Thyroid gland (tissue), 4 donors: ENCODE results near the gene POLE3.

ENCODE experiments used
- POLR2A ChIP-seq, 2 donors: fragments of 450-650 bp; IDR thresholded peaks; one replicate each; pipeline ENCODE4 v1.6.1; 2017; ENCODE audit warnings: antibody characterized with exemption in 2 of 2, mild to moderate bottlenecking in 2 of 2, moderate library complexity in 1 of 2
- TF ChIP-seq, protein P1 (sequence below), 6 experiments: fragments of 200-600 bp in 3 of 6; fragments of 450-650 bp in 3 of 6; sonication (generic) in 3 of 6; IDR thresholded peaks; one replicate each; pipeline ENCODE4 v1.5.1; 2016 to 2019; ENCODE audit warnings: antibody characterized with exemption in 6 of 6, mild to moderate bottlenecking in 2 of 6, inconsistent platforms in 1 of 6, moderate library complexity in 1 of 6

DNA sequence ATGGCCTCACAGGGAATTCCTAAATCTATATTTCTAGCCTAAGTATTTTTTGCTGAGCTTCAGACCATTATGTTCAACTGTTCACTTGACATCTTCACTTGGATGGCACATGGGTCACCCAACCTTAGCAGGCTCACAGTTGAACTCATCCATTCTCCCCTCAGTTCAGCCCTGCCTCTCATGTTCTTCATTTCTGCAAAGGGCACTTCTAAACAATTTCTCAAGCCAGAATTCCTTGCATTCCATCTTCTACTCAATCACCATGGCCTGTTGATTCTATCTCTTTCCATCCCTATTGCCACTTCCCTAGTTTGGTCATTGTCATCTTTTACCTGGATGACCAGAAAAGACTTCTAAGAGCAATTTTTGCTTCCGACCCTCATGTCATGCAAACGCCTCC, 45.8 kb upstream of the POLE3 start:
- TF ChIP-seq, protein P1, sequence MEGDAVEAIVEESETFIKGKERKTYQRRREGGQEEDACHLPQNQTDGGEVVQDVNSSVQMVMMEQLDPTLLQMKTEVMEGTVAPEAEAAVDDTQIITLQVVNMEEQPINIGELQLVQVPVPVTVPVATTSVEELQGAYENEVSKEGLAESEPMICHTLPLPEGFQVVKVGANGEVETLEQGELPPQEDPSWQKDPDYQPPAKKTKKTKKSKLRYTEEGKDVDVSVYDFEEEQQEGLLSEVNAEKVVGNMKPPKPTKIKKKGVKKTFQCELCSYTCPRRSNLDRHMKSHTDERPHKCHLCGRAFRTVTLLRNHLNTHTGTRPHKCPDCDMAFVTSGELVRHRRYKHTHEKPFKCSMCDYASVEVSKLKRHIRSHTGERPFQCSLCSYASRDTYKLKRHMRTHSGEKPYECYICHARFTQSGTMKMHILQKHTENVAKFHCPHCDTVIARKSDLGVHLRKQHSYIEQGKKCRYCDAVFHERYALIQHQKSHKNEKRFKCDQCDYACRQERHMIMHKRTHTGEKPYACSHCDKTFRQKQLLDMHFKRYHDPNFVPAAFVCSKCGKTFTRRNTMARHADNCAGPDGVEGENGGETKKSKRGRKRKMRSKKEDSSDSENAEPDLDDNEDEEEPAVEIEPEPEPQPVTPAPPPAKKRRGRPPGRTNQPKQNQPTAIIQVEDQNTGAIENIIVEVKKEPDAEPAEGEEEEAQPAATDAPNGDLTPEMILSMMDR (IDR thresholded peaks at IDR 0.05): no peak
- TF ChIP-seq POLR2A (IDR thresholded peaks at IDR 0.05): no peak
